Activated T-cell treated with anti-CD3 and anti-CD28 coated beads, Interleukin-2, amount 50 U/mL, for 72 hours (primary cell): ENCODE data around the gene LIPG. TPM values are rescaled to one million over a fixed set of nuclear protein-coding genes. Genes with fewer than 3 reads are reported as not detected.
"Not testable (repeated sequence)": the region's sequence is repeated elsewhere in the genome, so short reads cannot be mapped to it uniquely, and the experiment has no call there.

Experiments used
- ATAC-seq, 2 donors: fragments of 150-1000 bp; cut with Tn5 transposase; replicated peaks in 1 of 2; 2 replicates each; pipeline ENCODE4 v1.10.0; 2021; ENCODE audit warnings: moderate library complexity in 2 of 2, mild to moderate bottlenecking in 1 of 2
- DNase-seq, 2 donors: peaks; one replicate each; pipeline ENCODE4 v3.0.0; 2021 to 2022; ENCODE audit warnings: mixed read lengths in 1 of 2
- H3K27ac Mint-ChIP-seq: one replicate; pipeline ENCODE4 v1.8.0; 2022; ENCODE audit warnings: mild to moderate bottlenecking, moderate library complexity, mixed read lengths
- H3K27me3 Mint-ChIP-seq: one replicate; pipeline ENCODE4 v1.8.0; 2022; ENCODE audit warnings: low read depth, mixed read lengths
- H3K36me3 Mint-ChIP-seq, 2 donors: one replicate each; pipeline ENCODE4 v1.8.0; 2022; ENCODE audit warnings: mixed read lengths in 2 of 2, mild to moderate bottlenecking in 1 of 2; ENCODE audit not compliant: insufficient read depth in 2 of 2
- H3K4me1 Mint-ChIP-seq: one replicate; pipeline ENCODE4 v1.8.0; 2022; ENCODE audit warnings: low read depth, mixed read lengths
- H3K4me3 Mint-ChIP-seq, 2 donors: one replicate each; pipeline ENCODE4 v1.8.0; 2022; ENCODE audit warnings: mild to moderate bottlenecking in 2 of 2, mixed read lengths in 2 of 2, moderate library complexity in 2 of 2
- H3K9me3 Mint-ChIP-seq, 2 donors: one replicate each; pipeline ENCODE4 v1.8.0; 2022; ENCODE audit warnings: mixed read lengths in 2 of 2
- total RNA-seq, 2 donors: library from RNA; stranded (reverse); gene quantifications; one replicate each; pipeline ENCODE4 v1.2.3, GENCODE V29; 2022

LIPG gene
- total RNA-seq = under 1 TPM in 1 of 2 donors, not detected in 1; 0.12 TPM

DNA sequence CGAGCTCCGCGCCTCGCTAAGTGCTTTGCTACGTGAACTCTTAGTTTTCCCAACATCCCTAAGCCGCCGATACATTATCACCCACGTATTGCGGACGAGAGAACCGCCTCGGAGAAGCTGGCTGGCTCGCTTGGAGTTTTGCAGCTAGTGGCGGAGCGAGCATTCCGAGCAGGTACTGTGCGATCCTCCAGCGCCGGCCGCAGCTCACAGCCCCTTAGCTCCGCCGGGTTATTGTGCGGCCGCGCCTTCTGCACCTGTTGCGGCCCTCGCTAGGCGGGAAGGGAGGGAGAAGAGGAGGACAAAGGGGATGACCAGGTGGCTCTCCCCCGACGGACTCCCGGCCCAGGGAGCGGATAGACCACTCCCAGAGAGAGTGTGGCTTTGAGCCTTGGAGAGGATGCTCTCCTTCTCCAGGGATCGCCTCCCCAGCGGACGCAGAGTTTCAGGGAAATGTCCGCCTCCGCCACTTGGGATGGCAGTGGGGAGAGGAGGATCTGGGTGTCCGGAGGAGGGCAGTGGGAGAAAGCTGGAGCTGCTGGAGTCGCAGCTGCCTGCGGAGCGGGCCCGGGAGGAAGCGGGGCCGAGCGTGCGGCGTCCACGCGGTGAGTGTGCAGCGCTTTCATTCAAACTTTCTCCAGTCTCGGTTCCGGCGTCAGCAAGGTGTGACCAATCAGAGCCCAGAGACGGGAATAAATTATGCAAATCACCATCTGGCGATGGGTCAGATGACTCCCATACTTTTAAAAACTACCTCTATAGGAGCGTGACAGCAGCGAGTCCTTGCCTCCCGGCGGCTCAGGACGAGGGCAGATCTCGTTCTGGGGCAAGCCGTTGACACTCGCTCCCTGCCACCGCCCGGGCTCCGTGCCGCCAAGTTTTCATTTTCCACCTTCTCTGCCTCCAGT is at the start of gene LIPG:
LIPG (plus strand) TSS at position 769 of the 905 bp plus-strand sequence. CDS start 252 bp downstream, outside the sequence.
- Mint-ChIP-seq H3K27ac (no peak within 1 kb of the TSS), H3K36me3 (no peaks in the 10 kb centered on the region), H3K4me3 (peak within 1 kb of the TSS; percentile 82 to 88), H3K4me1 (peaks cover 32% of the 10 kb centered on the region), H3K27me3 (peaks cover 80% of the 10 kb centered on the region), H3K9me3 (no peaks in the 10 kb centered on the region)
- DNase-seq (peak; percentile 63 to 64), ATAC-seq (peak; percentile 82 to 88)

DNA sequence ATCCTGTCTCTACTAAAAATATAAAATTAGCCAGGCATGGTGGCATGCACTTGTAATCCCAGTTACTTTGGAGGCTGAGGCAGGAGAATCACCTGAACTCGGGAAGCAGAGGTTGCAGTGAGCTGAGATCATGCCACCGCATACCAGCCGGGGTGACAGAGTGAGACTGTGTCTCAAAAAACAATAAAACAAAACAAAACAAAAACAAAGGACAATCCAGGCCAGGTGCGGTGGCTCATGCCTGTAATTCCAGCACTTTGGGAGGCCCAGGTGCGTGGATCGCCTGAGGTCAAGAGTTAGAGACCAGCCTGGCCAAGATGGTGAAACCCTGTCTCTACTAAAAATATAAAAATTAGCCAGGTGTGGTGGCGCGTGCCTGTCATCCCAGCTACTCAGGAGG is 49.0 kb upstream of the LIPG start:
- not testable (repeated sequence) for ATAC-seq, H3K4me1 Mint-ChIP-seq, H3K27ac Mint-ChIP-seq, H3K36me3 Mint-ChIP-seq, H3K4me3 Mint-ChIP-seq, DNase-seq, H3K27me3 Mint-ChIP-seq, H3K9me3 Mint-ChIP-seq

DNA sequence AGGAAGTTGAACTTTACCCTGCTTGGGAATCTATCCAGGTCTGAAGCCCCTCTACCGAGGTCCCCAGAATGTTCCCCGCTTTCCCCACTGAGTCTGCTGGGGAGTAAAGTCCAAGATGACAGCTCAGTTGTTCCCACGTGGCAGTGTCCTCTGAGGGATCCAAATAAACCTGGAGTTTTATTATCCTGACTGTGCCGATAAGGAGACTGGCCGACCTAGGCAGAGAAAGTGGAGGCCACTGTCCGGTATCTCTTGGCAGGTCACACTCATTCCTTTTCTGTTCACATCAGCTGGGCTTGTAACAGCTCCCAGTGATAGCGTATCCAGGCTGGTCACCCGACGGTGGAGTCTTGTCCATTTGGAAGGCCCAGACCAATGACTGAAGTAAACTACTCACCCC is 47.3 kb upstream of the LIPG start:
- ATAC-seq (no peak), DNase-seq (no peak)
- Mint-ChIP-seq H3K9me3 (no peaks in the 10 kb centered on the region), H3K4me3 (no peak overlapping the region), H3K4me1 (no peaks in the 10 kb centered on the region), H3K27me3 (peaks cover 6% of the 10 kb centered on the region), H3K36me3 (no peaks in the 10 kb centered on the region), H3K27ac (no peak overlapping the region)

- H3K4me1 Mint-ChIP-seq, H3K4me3 Mint-ChIP-seq: not testable (repeated sequence)
Measured at GRCh38 chr18:49515003-49515402, 46.9 kb upstream of the LIPG start.

GRCh38 chr18:49515516-49515915 is 46.3 kb upstream of the LIPG start:
- Mint-ChIP-seq H3K4me1 (no peaks in the 10 kb centered on the region), H3K27ac (no peak overlapping the region), H3K27me3 (peaks cover 6% of the 10 kb centered on the region), H3K4me3 (no peak overlapping the region), H3K36me3 (no peaks in the 10 kb centered on the region), H3K9me3 (no peaks in the 10 kb centered on the region)
- DNase-seq (no peak), ATAC-seq (no peak)

More at GRCh38 chr18:49515003-49515402, 46.9 kb upstream of the LIPG start:
- DNase-seq, H3K27me3 Mint-ChIP-seq, H3K27ac Mint-ChIP-seq, H3K9me3 Mint-ChIP-seq, ATAC-seq, H3K36me3 Mint-ChIP-seq: not testable (repeated sequence)

GRCh38 chr18:49517483-49517882 is 44.4 kb upstream of the LIPG start:
- Mint-ChIP-seq H3K9me3 (no peaks in the 10 kb centered on the region), H3K27me3 (peaks cover 6% of the 10 kb centered on the region), H3K27ac (no peak overlapping the region), H3K4me1 (no peaks in the 10 kb centered on the region), H3K4me3 (no peak overlapping the region), H3K36me3 (no peaks in the 10 kb centered on the region)
- ATAC-seq (no peak), DNase-seq (no peak)

GRCh38 chr18:49519101-49519971 is 42.5 kb upstream of the LIPG start:
- H3K4me3 Mint-ChIP-seq = no peak overlapping the region
- H3K9me3 Mint-ChIP-seq = no peaks in the 10 kb centered on the region
- H3K27me3 Mint-ChIP-seq = peaks cover 6% of the 10 kb centered on the region
- H3K4me1 Mint-ChIP-seq = no peaks in the 10 kb centered on the region
- DNase-seq = no peak
- H3K27ac Mint-ChIP-seq = no peak overlapping the region
- H3K36me3 Mint-ChIP-seq = no peaks in the 10 kb centered on the region
- no peak for ATAC-seq

GRCh38 chr18:49520661-49521145 is 41.2 kb upstream of the LIPG start:
- ATAC-seq = no peak
- peaks cover 6% of the 10 kb centered on the region for H3K27me3 Mint-ChIP-seq
- DNase-seq = no peak
- H3K36me3 Mint-ChIP-seq = no peaks in the 10 kb centered on the region
- no peaks in the 10 kb centered on the region for H3K9me3 Mint-ChIP-seq
- no peaks in the 10 kb centered on the region for H3K4me1 Mint-ChIP-seq
- no peak overlapping the region for H3K4me3 Mint-ChIP-seq
- H3K27ac Mint-ChIP-seq = peak overlapping the region; percentile 76

- H3K4me1 Mint-ChIP-seq = no peaks in the 10 kb centered on the region
- peaks cover 6% of the 10 kb centered on the region for H3K27me3 Mint-ChIP-seq
- no peaks in the 10 kb centered on the region for H3K9me3 Mint-ChIP-seq
- no peak for DNase-seq
- no peak overlapping the region for H3K27ac Mint-ChIP-seq
- no peak overlapping the region for H3K4me3 Mint-ChIP-seq
- H3K36me3 Mint-ChIP-seq = no peaks in the 10 kb centered on the region
- no peak for ATAC-seq
Measured at GRCh38 chr18:49521216-49521835, 40.5 kb upstream of the LIPG start.

DNA sequence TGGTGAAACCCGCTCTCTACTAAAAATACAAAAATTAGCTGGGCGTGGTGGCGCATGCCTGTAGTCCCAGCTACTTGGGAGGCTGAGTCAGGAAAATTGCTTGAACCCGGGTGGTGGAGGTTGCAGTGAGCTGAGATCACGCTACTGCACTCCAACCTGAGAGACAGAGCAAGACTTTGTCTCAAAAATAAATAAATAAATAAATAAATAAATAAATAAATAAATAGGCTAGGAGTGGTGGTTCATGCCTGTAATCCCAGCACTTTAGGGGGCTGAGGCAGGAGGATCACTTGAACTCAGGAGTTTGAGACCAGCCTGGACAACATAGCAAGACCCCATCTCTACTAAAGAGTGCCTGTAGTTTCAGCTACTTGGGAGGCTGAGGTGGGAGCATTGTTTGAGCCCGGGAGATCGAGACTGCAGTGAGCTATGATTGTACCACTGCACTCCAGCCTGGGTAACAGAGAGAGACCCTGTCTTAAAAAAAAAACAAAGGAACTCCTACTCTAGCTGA is 38.2 kb upstream of the LIPG start:
- H3K4me3 Mint-ChIP-seq, H3K36me3 Mint-ChIP-seq, DNase-seq, H3K9me3 Mint-ChIP-seq, H3K27ac Mint-ChIP-seq, H3K4me1 Mint-ChIP-seq, ATAC-seq, H3K27me3 Mint-ChIP-seq: not testable (repeated sequence)

GRCh38 chr18:49524349-49524748 is 37.5 kb upstream of the LIPG start:
- DNase-seq (no peak), ATAC-seq (no peak)
- Mint-ChIP-seq H3K27me3 (peaks cover 5% of the 10 kb centered on the region), H3K9me3 (no peaks in the 10 kb centered on the region), H3K4me3 (no peak overlapping the region), H3K27ac (no peak overlapping the region), H3K36me3 (no peaks in the 10 kb centered on the region), H3K4me1 (no peaks in the 10 kb centered on the region)

GRCh38 chr18:49524951-49525350 is 36.9 kb upstream of the LIPG start:
- ATAC-seq (no peak), DNase-seq (no peak)
- Mint-ChIP-seq H3K4me1 (no peaks in the 10 kb centered on the region), H3K27ac (no peak overlapping the region), H3K9me3 (no peaks in the 10 kb centered on the region), H3K36me3 (no peaks in the 10 kb centered on the region), H3K4me3 (no peak overlapping the region), H3K27me3 (peaks cover 6% of the 10 kb centered on the region)
